ENCODE measurements around the gene TAF8.

DNA sequence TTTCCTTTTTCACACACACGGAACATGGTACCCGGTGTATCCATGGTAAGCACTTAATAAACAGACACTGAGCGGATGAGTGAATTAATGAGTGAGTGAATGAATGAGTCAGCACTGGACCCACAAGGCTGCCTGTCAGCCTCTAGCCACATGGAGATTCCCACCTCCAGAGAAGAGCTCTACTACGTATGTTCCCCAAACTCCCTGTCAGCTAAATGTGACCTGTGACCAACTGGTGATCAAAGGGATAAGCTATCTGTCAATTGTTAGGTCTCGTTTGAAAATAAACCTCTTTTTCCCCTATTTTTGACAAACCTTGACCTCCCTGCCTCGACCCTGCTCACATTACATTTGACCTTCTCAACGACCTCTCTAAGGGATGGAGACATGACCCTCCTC is 24.5 kb upstream of the TAF8 start:
- no peak for TF ChIP-seq ESRRA (IDR thresholded peaks at IDR 0.05; ENCODE audit: low read length)
- TF ChIP-seq, protein P1, sequence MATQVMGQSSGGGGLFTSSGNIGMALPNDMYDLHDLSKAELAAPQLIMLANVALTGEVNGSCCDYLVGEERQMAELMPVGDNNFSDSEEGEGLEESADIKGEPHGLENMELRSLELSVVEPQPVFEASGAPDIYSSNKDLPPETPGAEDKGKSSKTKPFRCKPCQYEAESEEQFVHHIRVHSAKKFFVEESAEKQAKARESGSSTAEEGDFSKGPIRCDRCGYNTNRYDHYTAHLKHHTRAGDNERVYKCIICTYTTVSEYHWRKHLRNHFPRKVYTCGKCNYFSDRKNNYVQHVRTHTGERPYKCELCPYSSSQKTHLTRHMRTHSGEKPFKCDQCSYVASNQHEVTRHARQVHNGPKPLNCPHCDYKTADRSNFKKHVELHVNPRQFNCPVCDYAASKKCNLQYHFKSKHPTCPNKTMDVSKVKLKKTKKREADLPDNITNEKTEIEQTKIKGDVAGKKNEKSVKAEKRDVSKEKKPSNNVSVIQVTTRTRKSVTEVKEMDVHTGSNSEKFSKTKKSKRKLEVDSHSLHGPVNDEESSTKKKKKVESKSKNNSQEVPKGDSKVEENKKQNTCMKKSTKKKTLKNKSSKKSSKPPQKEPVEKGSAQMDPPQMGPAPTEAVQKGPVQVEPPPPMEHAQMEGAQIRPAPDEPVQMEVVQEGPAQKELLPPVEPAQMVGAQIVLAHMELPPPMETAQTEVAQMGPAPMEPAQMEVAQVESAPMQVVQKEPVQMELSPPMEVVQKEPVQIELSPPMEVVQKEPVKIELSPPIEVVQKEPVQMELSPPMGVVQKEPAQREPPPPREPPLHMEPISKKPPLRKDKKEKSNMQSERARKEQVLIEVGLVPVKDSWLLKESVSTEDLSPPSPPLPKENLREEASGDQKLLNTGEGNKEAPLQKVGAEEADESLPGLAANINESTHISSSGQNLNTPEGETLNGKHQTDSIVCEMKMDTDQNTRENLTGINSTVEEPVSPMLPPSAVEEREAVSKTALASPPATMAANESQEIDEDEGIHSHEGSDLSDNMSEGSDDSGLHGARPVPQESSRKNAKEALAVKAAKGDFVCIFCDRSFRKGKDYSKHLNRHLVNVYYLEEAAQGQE (IDR thresholded peaks at IDR 0.05; ENCODE audit: low read depth, low read length): no peak
- TF ChIP-seq CHD2 (IDR thresholded peaks at IDR 0.05; ENCODE audit: borderline replicate concordance, low read depth, low read length): no peak
- no peak for TF ChIP-seq EP300 (IDR thresholded peaks at IDR 0.05; ENCODE audit: borderline replicate concordance in 1 of 2, control insufficient read depth in 1 of 2, low read depth in 2 of 2, low read length in 2 of 2)
- TF ChIP-seq POLR2AphosphoS5 (IDR thresholded peaks at IDR 0.05; ENCODE audit: low read length): no peak
- TF ChIP-seq SMC3 (IDR thresholded peaks at IDR 0.05; ENCODE audit: borderline replicate concordance, low read length): no peak
- no peak for TF ChIP-seq CTCF (IDR thresholded peaks at IDR 0.05 in 2 of 3, conservative IDR thresholded peaks at IDR 0.05 in 1 of 3; ENCODE audit: control insufficient read depth in 2 of 3, extremely low read depth in 1 of 3, insufficient read depth in 1 of 3, low read depth in 3 of 3, low read length in 3 of 3)
- no peak for TF ChIP-seq ZBTB33 (IDR thresholded peaks at IDR 0.05)

Measured in GM12878 (cell line).